CMK (cell line): ENCODE measurements around the gene CNNM3.

Experiments used
- DNase-seq: peaks from one replicate; pipeline ENCODE4 v3.0.0-alpha.2; 2010; ENCODE audit warnings: low read depth

CNNM3 gene

GRCh38 chr2:96864343-96865091 is 48.4 kb downstream of the CNNM3 start:
- DNase-seq, result no peak

GRCh38 chr2:96865654-96866053 is 49.6 kb downstream of the CNNM3 start:
- no peak for DNase-seq

DNA sequence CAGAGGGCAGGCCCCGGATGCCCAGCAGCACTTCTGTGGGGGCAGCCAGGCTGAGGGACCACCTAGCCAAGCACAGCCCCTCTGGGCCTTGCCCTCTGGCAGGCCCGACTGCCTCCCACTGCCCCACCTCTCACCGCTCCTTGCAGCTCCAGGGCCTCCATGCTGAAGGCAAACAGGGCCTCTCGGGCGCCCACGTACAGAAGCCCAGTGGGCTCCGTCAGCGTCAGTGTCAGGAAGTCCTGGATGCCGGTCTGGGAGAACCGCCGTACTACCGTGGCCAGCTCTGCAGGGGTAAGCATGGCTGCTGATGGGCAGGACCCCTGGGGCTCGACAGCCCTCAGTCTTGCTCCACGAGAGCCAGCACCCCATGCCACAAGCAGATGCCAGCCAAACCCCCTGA is 50.1 kb downstream of the CNNM3 start:
- DNase-seq, result no peak

- DNase-seq, result peak; percentile 78
Measured at GRCh38 chr2:96866586-96866985, 50.5 kb downstream of the CNNM3 start.

DNA sequence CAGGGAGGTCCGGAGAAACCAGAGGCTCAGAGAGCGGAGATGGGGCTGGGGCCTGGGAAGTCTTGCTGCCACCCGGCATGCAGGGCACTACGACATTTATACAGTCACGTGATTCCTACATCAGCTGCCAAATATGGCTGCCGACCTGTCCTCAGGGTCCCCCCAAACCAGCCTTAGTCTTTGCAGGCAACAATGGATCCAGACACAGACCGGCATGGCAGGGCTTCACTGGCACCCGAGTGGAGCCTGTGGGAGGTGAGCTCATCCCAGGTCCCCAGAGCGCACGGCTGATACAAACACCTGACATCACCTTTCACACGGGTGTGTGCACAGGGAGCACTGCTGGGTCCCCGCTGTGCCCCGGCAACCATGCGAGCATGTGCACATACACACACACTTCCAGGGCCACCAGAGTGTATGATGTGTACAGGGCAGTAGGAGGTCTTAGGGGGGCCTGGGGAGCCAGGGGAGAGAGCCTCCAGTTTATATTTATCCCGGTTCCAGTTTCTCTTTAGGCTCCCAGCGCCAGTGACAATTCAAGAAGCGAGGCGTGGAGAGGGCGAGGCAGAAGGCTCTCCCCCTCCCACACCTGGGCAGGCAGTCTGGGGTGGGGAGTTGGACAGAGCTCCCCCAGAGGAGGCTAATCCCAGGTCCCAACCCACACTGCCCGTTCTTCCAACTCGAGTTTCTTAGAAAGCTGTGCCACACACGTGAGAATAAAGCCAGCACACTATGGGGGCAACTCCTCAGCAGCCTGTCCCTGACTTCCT is 51.1 kb downstream of the CNNM3 start:
- DNase-seq, result no peak

- no peak for DNase-seq
Measured at GRCh38 chr2:96867756-96868554, 51.9 kb downstream of the CNNM3 start.

DNA sequence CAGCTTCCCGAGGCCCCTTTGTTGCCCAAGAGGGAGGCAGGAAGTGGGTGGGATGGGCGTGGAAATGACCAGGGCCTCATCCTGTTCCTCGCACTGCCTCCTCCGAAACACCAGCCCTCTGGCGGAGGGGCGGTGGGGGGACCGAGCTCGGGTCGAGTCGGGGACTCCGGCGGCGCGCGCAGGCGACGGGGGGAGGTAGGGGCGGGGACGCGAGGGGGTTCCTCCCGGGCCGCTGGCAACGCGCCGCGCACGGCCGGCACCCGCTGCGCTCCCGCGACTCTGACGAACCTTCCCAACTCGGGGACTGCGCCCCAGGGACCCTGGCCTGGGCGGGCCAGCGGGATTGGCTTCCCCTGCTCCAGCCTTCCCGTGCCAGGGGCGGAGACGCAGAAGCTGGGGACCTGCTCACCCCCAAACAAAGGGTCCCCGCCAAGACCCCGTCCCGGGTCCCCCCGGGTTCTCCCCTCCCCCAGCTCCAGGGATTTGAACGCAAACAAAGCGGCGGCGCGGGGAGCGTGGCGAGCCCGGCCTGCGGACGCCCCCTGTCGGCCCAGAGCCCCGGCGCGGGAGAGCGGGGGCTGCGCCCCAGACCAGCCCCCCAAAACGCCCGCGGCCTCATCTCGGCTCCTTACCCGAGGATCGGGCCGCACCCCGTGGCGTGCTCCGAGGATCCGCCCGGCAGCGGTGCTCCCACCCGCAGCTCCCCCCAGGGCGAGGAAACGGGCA is 52.6 kb downstream of the CNNM3 start:
- DNase-seq, result peak; percentile 81

- no peak for DNase-seq
Measured at GRCh38 chr2:96869281-96869821, 53.3 kb downstream of the CNNM3 start.

GRCh38 chr2:96869822-96870625 is 54.0 kb downstream of the CNNM3 start, which contains the start of gene SEMA4C:
Gene SEMA4C (minus strand): TSS chr2:96870080. CDS start chr2:96867886, 2,194 bp downstream.
- no peak for DNase-seq

- no peak for DNase-seq
Measured at GRCh38 chr2:96870626-96871255, 54.7 kb downstream of the CNNM3 start.

DNA sequence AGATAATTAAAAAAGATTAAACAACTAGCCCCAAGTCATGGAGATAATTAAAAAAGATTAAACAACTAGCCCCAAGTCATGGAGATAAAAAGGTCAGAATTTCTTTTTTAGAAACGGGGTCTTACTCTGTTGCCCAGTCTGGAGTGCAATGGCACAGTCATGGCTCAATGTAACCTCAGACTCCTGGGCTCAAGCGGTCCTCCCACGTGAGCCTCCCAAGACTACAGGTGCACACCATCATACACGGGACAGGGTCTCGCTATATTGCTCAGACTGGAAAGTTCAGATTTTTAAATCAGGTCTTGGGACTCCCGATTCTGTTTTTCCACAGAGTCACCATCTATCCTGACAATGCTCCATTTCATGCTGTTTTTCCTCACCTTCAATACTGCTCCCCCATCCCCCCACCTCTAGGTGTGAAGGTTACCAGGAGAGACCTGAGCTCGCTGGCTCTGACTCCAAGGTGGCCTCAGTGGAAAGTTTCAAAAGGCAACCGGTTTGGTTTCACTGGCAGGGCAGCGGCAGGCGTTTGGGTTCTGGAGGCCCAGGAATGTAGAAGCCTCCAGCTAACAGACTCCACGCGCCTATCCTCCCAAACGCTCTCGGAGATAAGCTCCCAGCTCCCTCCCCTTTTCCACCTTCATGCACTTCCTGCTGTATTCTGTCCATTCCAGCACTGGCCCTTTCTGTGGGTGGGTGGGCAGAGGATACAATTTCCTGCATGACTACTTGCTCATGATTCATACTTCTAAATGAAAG is 56.7 kb downstream of the CNNM3 start:
- DNase-seq, result no peak

DNA sequence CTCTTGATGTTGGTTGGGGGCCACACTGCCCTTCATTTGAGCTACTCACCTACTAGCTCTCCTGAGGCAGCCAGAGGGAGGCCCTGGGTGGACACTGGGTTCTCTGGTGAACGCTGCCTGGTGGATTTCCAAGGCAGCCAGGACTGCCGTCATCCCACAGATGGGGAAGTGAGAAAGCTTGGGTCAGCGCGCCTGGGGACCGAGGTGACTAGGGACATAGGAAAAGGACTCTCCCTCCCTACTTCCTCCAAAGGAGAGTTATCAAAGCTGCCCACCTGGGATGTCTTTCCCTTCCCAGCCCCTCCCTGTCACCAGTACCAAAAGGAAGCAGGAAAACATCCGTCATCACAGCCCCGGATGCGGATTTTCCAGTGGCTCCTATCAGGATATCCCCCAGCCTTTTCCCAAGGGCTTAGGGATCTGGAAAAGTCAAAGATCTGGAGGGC is 57.6 kb downstream of the CNNM3 start:
- DNase-seq, result no peak

DNA sequence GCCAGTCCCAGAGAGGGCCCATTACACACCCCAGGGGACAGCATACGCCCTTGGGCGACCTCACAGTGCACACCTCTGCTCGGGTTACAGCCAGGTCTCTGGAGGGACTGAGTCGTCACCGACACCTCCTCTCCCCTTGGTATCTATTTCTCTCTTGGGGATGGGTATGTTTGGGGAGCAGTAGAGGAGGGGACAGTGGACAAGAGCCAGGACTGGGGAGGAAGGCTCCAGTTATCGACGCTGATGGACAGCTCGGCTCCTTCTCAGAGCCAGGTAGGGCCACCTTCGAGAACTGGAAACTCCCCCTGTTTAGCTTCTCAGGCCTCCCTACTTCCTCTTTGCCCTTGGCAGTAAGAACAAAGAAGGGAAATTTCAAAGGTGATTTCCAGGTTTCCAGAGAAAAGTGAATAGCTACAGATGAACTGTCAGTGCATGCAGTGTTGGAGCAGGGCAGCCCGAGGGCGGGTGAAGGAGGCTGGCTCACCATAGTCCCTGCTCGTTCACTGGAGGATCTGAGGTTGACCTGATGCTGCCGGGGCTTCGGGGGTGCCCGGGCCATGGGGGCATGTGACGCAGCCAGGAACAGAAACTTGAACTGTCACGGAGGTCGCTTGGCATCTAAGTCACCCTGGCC is 58.2 kb downstream of the CNNM3 start:
- no peak for DNase-seq

GRCh38 chr2:96875498-96876268 is 59.6 kb downstream of the CNNM3 start:
- no peak for DNase-seq

- no peak for DNase-seq
Measured at GRCh38 chr2:96876269-96877041, 60.4 kb downstream of the CNNM3 start.

DNA sequence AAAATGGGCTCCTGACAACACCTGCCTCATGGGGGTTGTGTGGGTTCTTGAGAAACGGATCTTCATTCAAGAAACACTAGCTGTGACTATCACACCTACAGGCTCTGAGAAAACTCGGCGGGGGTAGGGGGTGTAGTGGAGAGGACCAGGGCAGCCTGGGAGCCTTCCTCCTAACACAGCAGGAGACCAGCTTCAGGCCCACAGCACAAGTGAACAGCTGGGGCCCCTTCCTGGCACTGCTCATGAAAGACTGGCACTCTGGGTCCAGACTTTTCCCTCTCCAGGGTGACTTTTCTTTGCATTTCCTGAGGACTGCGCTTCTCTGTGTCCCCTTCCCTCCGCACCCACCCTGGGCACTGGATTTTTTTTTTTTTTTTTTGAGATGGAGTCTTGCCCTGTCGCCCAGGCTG is 61.0 kb downstream of the CNNM3 start:
- DNase-seq, result no peak

- no peak for DNase-seq
Measured at GRCh38 chr2:96877631-96878092, 61.6 kb downstream of the CNNM3 start.
